HFFc6 (cell line): ENCODE measurements around the gene FBXL15. TPM values are rescaled to one million over a fixed set of nuclear protein-coding genes. Genes with fewer than 3 reads are reported as not detected.

Experiments used
- DNase-seq: peaks from one replicate; pipeline ENCODE4 v3.0.0-alpha.2; 2018
- H3K27ac Mint-ChIP-seq: 2 replicates; pipeline ENCODE4 v1.8.0; 2020; ENCODE audit warnings: mild to moderate bottlenecking, mixed read lengths
- H3K27me3 Mint-ChIP-seq: 2 replicates; pipeline ENCODE4 v1.8.0; 2021; ENCODE audit warnings: mild to moderate bottlenecking, moderate library complexity, mixed read lengths; ENCODE audit not compliant: insufficient read depth
- H3K36me3 Mint-ChIP-seq: 2 replicates; pipeline ENCODE4 v1.8.0; 2021; ENCODE audit warnings: low read depth, mixed read lengths
- H3K4me1 Mint-ChIP-seq: 2 replicates; pipeline ENCODE4 v1.8.0; 2020; ENCODE audit warnings: low read depth, mixed read lengths
- H3K4me3 Mint-ChIP-seq: 2 replicates; pipeline ENCODE4 v1.8.0; 2020; ENCODE audit warnings: mild to moderate bottlenecking, moderate library complexity, mixed read lengths
- H3K9me3 Mint-ChIP-seq: 2 replicates; pipeline ENCODE4 v1.8.0; 2020; ENCODE audit warnings: mild to moderate bottlenecking, mixed read lengths
- total RNA-seq, 6 experiments: library from RNA; stranded (reverse); fragmentation: NEBNext Ultra II Directional; extraction: Animal tissue kit (Norgen Biotek cat#: 25700); gene quantifications; 2 replicates in 1 of 6; 3 replicates in 5 of 6; pipeline ENCODE4 v1.2.3, GENCODE V29; 2021
- TF ChIP-seq, protein P1 (sequence below): fragments of 200-600 bp; sonication (generic); IDR thresholded peaks from 2 replicates; pipeline ENCODE4 v1.5.0; 2021; ENCODE audit warnings: antibody characterized with exemption, mild to moderate bottlenecking

FBXL15 gene
- total RNA-seq, 6 experiments from 2014 or later = 9.2 to 13.2 (median 11.5) TPM

DNA sequence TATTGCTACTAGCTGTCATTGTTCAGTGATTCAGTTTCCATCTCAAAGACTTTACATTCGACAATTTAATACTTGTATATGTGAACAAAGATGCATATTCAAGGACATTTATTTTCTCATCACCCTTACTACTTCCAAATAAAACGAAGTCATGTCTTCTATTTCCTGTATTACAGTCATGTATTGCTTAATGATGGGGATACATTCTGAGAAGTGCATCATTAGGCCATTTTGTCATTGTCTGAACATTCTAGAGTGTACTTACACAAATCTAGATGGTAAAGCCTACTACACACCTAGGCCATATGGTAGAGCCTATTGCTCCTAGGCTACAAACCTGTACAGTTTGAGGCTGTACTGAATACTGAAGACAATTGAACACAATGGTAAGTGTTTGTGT lies 24.2 kb downstream of the FBXL15 start:
- Mint-ChIP-seq H3K4me1 (peaks cover 8% of the 10 kb centered on the region), H3K36me3 (no peaks in the 10 kb centered on the region), H3K27me3 (peaks cover 8% of the 10 kb centered on the region), H3K9me3 (no peaks in the 10 kb centered on the region), H3K4me3 (no peak overlapping the region), H3K27ac (no peak overlapping the region)
- TF ChIP-seq, protein P1, sequence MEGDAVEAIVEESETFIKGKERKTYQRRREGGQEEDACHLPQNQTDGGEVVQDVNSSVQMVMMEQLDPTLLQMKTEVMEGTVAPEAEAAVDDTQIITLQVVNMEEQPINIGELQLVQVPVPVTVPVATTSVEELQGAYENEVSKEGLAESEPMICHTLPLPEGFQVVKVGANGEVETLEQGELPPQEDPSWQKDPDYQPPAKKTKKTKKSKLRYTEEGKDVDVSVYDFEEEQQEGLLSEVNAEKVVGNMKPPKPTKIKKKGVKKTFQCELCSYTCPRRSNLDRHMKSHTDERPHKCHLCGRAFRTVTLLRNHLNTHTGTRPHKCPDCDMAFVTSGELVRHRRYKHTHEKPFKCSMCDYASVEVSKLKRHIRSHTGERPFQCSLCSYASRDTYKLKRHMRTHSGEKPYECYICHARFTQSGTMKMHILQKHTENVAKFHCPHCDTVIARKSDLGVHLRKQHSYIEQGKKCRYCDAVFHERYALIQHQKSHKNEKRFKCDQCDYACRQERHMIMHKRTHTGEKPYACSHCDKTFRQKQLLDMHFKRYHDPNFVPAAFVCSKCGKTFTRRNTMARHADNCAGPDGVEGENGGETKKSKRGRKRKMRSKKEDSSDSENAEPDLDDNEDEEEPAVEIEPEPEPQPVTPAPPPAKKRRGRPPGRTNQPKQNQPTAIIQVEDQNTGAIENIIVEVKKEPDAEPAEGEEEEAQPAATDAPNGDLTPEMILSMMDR = no peak
- DNase-seq = no peak

GRCh38 chr10:102449321-102450123 lies 28.9 kb downstream of the FBXL15 start:
- DNase-seq = peak; percentile 24
- peak overlapping the region; percentile 90 for H3K4me3 Mint-ChIP-seq
- H3K4me1 Mint-ChIP-seq = peaks cover 39% of the 10 kb centered on the region
- H3K9me3 Mint-ChIP-seq = no peaks in the 10 kb centered on the region
- TF ChIP-seq, protein P1 = no peak
- peak overlapping the region; percentile 59 for H3K27ac Mint-ChIP-seq
- peaks cover 3% of the 10 kb centered on the region for H3K27me3 Mint-ChIP-seq
- peaks cover 5% of the 10 kb centered on the region; the same call in 1 of the 2 replicates for H3K36me3 Mint-ChIP-seq

DNA sequence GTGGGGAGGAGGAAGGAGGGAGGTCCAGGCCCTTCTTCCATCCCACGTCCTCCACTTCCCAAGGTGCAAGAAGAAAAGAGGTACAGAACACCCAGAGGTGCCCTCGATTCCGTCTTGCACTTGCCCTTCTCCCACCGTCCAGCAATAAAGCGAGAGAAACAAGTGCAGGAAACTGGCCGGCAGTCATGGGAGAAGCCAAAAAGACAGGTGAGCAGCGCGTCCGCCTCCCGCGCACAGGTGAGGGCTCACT lies 29.4 kb downstream of the FBXL15 start:
- H3K27ac Mint-ChIP-seq = peak overlapping the region; percentile 59
- H3K4me1 Mint-ChIP-seq = peaks cover 44% of the 10 kb centered on the region
- H3K27me3 Mint-ChIP-seq = peaks cover 3% of the 10 kb centered on the region
- DNase-seq = no peak
- TF ChIP-seq, protein P1 = no peak
- H3K9me3 Mint-ChIP-seq = no peaks in the 10 kb centered on the region
- peak overlapping the region; percentile 90 for H3K4me3 Mint-ChIP-seq
- H3K36me3 Mint-ChIP-seq = peaks cover 5% of the 10 kb centered on the region; the same call in 1 of the 2 replicates

DNA sequence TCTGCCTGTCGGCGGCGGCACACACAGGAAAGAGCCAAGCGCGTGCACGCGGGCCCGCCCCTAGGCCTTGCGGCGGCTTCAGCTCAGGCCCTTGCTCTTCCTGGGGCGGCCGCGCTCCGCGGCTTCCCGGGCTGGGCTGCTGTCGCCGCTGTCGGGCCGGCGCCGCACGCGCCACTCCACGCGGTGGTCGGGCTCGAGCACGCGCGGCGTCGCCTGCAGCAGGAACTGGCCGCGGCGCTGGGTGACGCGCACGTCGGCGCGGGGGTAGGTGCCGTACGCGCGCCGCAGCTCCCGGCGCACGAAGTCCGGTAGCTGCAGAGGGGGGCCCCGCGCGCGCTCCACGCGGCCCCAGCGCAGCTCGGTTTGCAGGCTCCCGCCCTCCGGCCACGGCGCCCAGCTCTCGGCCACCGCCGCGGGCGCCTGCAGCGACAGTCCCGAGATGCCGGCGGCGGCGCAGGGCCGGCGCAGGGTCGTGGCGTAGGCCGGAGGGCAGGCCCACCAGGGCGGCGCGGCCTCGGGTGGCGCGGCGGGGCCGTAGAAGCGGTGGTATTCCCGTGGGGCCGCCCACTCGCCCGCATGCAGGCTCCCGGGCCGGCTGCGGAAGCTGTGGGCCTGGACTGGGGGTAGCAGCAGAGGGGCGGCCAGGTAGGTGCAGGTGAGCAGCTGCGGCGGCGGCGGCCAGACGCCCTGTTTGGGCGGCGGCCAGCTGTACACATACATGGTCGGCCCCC lies 29.9 kb downstream of the FBXL15 start:
- peak overlapping the region; percentile 59 for H3K27ac Mint-ChIP-seq
- H3K4me1 Mint-ChIP-seq = peaks cover 49% of the 10 kb centered on the region
- peaks cover 3% of the 10 kb centered on the region for H3K27me3 Mint-ChIP-seq
- no peaks in the 10 kb centered on the region for H3K9me3 Mint-ChIP-seq
- TF ChIP-seq, protein P1 = no peak
- H3K36me3 Mint-ChIP-seq = peaks cover 5% of the 10 kb centered on the region; the same call in 1 of the 2 replicates
- peak overlapping the region; percentile 90 for H3K4me3 Mint-ChIP-seq
- peak; percentile 39 for DNase-seq

DNA sequence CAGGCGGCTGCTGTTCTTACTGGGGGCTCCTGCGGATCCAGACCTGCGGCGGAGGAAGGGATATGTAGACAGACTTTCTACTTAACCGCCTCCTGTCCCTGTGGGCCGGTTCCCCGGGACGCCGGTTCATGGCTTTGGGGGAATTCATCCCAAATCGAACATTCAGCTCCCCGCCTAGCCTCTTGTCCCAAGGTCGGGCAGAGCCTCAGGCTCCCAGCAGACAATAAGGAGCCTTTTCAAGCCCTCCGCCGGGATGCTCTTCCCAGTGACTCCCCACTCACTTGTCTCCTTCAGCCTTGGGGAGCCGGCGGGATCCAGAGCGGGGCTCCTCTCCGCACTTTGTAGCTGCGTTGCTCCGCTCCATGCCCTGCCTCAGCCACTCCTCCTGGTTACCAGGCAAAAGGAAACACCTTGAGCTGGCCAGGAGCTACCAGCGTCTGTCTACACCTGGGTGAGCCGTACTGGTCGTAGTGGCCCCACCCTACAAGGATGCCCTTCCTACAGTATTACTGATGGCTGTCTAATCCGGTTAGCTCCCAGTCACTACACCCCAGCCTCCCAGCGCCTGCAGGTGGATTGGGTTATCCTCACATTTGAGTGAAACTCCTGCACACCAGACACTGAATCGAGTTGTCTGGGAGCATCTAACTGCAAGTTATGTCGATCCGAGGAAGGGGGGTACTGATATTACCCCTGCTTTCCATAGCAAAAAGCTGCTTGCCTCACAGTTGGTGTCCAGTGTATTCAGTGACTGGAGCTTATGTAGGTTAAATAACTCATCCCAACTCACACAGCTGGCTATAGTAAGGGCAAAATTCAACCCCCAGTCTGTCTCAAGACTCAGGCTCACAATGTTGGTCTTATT lies 30.7 kb downstream of the FBXL15 start, which contains the start of gene C10orf95:
C10orf95 (minus strand) TSS at position 439 of the 865 bp plus-strand sequence. CDS start 450 bp downstream, outside the sequence.
- Mint-ChIP-seq H3K9me3 (no peaks in the 10 kb centered on the region), H3K27me3 (peaks cover 3% of the 10 kb centered on the region), H3K27ac (peak within 1 kb of the TSS; percentile 83), H3K4me3 (peak within 1 kb of the TSS; percentile 75), H3K4me1 (peaks cover 57% of the 10 kb centered on the region), H3K36me3 (peaks cover 5% of the 10 kb centered on the region; the same call in 1 of the 2 replicates)
- no peak for DNase-seq
- TF ChIP-seq, protein P1 = no peak
